OCI-M2 (cell line): ENCODE measurements around the gene ACADVL.
"Not testable (repeated sequence)": the region's sequence is repeated elsewhere in the genome, so short reads cannot be mapped to it uniquely, and the experiment has no call there.

ENCODE experiments used
- DNase-seq: peaks from one replicate; lab custom pipeline; 2025; ENCODE audit not compliant: unreplicated experiment; lab: John Stamatoyannopoulos, UW

The ACADVL gene

GRCh38 chr17:7234083-7234951, 14.6 kb downstream of the ACADVL start, which contains the start of gene DVL2:
Gene DVL2, minus strand, starts transcription at chr17:7234517. Its CDS starts 255 bp downstream, at chr17:7234262.
- no peak for DNase-seq

DNA sequence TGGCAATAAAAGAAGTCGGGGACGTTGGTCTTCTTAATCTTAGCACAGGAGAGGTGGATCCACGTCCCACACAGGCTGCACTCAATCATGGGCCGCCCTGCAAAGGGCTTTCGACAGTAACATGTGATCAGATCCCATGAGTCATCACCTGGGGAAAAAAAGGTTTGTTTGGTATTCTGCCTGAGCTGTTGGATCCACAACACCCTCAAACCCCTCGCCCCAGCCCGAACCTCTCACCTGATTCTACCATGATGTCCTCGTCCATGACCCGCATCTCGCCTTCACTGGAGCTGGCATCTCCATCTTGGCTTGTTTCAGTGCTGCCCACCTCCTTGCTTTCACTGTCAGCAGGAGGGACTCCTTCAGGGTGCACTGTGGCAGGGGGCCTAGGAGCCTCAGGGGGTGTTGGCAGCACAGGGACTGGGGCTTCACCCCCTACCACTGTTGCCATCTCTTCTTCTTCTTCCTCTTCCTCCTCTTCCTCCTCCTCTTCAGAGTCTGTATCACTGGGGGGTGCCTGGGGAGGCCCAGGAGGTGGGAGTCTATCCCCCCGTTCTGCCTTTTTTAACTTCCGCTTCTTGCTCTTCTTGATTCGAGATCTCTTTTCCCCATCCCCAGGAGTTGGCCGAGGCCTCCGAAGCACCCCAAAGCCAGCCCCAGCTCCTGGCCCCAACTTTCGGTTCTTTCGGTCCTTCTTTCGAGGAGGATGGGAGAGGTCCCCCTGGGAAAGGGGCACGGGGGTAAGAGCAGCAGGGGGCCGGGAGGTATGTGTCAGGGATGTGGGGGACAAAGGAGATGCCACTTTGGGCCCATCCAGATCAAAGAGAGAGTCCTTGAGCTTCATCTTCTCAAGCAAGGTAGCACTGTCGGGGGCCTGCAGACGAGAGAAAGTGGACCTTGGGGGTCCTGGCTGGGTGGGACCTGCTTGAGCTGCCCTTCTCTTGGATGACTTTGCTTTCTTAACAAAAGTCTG, 16.2 kb downstream of the ACADVL start:
- no peak for DNase-seq

DNA sequence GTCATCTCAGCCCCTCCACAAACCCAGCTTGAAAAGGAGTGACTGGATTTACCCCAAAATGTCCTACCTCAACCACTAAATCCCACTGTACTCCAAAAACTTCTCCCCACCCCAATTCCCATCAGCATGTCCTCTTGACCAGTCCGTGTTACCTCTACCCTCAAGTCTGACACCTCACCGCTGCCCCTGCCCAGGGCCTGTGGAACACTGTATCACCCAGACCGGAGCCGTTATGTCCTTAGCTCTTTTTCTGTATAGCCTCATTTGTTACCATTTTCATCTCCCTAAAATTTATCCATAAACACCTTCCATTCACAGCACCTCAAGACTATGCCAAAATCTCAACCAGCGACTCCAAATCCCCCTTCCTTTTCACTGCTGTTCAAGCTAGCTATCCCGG, 17.1 kb downstream of the ACADVL start:
- DNase-seq = no peak

DNA sequence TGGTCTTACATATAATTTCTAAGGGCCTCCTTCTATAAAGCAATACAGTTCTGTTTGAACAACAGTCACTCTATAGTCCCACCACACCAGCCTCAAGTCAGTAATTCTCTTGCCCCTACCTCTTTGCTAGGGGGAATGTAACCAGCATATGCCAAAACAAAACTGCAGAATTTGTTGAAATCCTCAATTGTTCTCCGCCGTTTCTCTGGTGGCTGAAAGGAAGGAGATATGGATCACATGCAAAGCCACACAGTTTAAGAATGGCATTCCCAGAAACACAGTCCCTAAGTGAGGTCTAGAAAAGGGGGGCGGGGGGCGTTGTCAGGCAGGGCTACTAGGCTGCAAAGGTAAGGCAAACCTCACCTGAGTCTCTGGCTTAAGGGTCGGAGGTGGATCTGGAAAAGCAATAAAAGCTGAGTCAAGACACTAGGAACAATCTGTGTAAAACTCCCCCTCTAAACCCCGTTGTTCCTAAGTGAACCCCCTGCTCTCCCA, 17.6 kb downstream of the ACADVL start:
- no peak for DNase-seq

DNA sequence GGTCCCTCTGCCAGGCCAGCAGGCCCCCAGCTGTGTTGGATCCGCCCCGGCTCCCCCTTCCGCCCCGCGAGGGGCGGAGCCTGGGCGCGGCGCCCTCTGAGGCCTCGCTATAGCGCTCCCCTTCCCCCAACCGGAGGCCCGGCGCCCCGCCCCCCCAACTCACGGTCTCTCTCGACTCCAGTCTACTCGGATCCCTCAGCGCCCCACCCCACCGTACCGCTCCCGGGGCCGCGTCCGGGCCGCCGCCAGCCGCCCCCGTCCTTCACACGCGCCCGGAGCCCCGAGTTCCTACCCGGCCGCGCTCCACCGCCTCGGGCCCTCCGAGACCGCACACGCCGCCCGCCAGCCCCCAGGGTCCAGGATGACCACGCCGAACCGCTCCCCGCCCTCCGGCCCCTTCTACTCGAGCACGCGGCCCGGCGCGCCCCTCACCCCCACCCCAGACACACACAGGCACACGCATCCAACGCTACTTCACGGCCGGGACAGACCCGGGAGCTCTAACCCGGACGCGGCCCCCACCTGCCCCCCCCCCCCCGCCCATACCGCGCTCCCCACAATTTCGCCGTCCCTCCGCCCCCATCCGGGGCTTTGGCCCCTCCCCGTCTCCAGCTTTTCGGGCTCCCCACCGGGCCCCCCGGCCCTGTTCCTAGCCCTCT, 18.2 kb downstream of the ACADVL start:
- DNase-seq = no peak

GRCh38 chr17:7238420-7239090, 18.8 kb downstream of the ACADVL start:
- no peak for DNase-seq

DNA sequence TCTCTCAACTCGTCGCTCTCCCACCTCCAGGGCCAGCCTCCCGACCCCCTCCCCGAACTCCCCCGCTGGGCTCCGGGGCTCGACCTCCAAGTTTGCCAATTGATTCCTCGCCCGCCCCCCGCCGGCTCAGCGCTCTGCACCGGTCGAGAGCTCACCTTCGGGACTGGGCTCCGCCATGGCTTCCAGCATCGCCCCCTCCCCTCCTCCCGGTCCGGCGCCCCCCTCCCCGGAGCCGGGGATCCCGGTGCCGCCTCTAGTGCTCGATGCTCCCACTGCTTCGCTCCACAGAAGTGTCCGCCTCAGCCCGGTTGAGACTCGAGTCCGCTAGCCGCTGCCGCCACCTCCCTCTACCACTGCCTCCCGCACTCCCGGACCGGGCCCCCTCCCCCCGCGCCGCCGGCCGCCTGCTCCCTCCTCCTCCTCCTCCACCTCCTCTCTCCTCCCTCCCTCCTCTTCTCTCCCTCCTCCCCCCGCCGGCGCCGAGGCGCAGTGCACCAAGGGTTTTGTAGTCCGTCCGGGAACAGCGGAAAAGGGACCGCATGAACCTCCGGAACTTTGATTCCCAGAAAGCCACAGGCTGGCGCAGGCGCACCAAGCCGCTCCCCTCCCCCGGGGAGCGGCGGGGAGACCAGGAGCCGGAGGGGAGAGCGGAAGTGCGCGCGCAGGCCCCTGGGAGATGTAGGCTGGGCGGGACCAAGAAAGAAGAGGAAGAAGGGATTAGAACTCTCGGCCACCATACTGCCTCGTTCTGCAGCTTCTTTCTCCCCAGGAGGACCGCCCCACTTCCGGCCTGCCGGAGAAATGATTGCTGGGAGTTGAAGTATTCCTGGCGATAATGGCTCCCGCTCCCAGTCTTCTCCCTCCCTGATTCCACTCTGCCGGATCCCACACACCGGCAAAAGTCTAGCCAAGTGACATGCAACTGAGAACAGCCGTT, 19.6 kb downstream of the ACADVL start, which contains the start of gene PHF23:
Gene PHF23 (minus strand): TSS at position 367 of the 937 bp plus-strand sequence. CDS start 178 bp downstream, at position 189.
- DNase-seq = peak; percentile 86

DNA sequence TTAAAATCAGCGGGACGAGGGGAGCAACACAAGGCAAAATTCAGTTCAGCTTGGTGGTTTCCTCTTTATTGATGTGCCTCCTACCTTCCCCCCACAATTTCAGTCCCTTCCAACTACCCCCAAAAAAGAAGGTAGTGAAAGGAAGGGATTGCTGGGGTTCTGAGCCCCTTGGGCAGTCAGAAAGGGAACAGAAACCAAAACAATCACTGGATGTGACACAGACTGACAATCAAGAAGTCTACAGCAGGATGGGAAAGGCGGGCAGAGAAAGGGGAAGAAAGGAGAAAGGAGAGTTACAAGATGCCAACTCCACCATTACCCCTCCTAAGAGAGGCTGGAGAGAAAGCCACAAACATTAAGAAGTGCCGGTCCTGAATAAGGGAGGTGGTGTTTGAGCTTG, 20.6 kb downstream of the ACADVL start:
- no peak for DNase-seq

GRCh38 chr17:7241090-7241733, 21.5 kb downstream of the ACADVL start:
- DNase-seq = no peak

DNA sequence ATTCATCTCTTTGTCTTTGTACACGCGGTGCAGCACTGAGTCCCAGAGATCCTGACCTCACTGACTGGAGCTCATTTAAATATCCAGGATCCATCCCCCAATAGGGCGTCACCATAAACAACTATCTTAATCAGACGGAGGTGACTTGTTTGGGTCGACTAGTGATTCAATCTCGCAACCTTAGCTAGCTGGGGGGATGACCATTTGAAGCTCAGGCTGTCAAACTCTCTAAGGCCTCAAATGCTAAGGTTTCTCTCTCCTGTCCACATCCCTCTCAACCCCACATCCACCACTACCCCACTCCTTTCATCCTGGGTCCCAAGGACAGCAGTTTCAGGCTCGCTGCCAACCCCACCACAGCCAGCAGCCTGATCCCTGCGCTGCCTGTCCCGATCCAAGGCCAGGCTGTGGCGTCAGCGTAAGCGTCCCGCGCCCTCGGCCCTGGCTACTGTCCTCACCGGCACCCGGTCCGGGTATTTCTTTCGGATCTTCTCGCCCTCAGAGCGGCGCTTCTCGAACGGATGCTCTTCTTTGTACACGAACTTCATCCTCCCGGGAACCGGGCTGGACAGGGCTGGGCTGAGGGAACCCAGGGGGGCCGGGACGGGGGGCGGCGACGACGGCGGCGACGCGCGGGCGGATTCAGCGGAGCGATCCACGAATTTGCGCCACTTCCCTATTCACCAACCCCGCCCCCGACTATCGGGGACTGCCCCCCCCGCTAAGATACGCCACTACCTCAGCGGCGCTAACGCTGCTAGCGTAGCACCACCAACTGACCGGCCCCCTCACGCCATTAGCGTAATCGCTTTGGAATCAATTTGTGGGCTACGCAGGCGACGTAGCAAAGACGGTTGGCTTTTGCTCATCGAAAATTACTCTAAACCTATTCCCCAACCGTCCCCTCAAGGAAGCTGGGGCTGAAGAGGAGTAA, 22.3 kb downstream of the ACADVL start, which contains the start of gene GABARAP:
Gene GABARAP (minus strand): TSS at position 667 of the 934 bp plus-strand sequence. CDS start 119 bp downstream, at position 548.
- DNase-seq = peak; percentile 80

DNA sequence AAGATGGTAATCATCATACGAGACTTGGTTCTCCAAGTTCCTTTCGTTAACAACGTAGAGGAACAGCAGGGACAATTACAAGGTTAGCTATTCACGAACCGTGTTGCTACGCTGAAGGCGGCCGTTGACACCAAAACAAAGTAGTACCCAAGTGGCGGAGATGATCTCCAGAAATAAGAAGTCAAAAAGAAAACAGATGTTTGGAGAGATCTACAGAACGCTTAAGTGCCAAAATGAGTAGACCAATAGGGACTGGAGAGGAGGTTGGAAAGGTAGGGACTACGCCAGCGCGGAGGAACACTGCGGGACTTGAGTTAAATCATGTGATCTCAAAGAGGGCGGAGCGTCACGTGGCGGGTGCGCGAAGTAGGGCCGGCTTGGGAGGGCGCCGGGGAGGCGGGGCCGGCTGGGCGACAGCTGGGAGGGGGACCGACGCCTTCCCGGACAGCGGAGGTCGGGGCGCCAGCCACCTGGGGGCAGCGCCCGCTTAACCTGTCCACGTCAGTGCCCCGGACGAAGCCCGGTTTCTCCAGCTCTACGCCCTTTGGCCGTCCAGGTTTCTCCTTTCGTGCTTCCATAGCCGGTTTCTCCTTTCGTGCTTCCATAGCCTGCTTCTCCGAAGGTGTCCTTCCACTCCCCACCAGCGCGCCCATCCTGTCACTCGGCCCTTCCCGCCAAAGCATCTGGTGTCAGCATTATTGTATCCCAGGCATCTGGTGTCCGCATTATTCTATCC, 23.1 kb downstream of the ACADVL start:
- peak; percentile 80 for DNase-seq

- DNase-seq = no peak
These were observed 23.7 kb downstream of the ACADVL start for GRCh38 chr17:7243453-7243729.

- not testable (repeated sequence) for DNase-seq
These were observed 24.1 kb downstream of the ACADVL start for GRCh38 chr17:7243838-7244237.

GRCh38 chr17:7246779-7247178, 27.0 kb downstream of the ACADVL start:
- DNase-seq = no peak

- no peak for DNase-seq
These were observed 29.1 kb downstream of the ACADVL start for GRCh38 chr17:7248796-7249195.

DNA sequence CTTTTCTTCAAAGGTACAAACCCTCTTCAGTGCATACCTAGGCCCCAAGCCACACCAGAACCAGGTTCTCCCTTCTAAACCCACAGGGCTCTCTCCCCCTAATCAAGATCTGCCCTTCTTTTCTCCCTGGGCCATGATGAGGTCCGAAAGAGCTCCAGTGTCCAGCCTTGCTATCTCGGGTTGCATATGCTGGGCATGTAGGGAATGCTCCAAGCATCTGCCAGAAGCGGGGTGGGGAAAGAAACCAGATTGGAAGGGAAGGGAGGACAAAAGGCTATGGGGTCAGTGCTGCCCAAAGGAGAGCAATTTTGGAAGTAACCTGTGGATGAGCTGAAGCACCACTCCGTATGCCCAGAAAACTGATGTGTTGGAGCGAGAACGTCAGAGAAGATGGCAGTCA, 29.5 kb downstream of the ACADVL start:
- DNase-seq = no peak

DNA sequence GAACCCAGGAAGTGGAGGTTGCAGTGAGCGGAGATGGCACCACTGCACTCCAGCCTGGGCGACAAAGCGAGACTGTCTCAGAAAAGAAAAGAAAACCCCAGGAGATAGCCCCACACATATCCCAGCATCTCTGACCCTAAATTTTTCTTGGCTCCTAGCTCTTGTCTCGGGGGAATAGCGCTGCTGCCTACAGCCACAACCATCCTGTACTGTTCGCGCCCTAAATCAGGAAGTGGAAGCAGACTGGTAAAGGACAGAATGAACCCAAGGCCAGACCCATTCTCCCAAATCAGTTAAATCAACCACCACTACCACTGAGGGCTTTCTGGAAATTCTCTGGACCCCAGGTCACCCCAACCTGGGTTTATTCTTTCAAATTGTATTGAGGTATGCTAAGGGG, 30.1 kb downstream of the ACADVL start:
- no peak for DNase-seq
